Hindlimb muscle (tissue), 1 donor: ENCODE data around the gene MOV10L1. TPM values are rescaled to one million over a fixed set of nuclear protein-coding genes. Genes with fewer than 3 reads are reported as not detected.

ENCODE experiments used
- DNase-seq: peaks from one replicate; pipeline ENCODE4 v3.0.0-alpha.2; 2013
- polyA plus RNA-seq: library from polyadenylated mRNA; unstranded; fragments of 120-200 nt; gene quantifications from one replicate; pipeline ENCODE4 v1.2.1, GENCODE V29; 2013; ENCODE audit not compliant: insufficient read length

Gene MOV10L1
- polyA plus RNA-seq, 1 donor, result 0.58 TPM

DNA sequence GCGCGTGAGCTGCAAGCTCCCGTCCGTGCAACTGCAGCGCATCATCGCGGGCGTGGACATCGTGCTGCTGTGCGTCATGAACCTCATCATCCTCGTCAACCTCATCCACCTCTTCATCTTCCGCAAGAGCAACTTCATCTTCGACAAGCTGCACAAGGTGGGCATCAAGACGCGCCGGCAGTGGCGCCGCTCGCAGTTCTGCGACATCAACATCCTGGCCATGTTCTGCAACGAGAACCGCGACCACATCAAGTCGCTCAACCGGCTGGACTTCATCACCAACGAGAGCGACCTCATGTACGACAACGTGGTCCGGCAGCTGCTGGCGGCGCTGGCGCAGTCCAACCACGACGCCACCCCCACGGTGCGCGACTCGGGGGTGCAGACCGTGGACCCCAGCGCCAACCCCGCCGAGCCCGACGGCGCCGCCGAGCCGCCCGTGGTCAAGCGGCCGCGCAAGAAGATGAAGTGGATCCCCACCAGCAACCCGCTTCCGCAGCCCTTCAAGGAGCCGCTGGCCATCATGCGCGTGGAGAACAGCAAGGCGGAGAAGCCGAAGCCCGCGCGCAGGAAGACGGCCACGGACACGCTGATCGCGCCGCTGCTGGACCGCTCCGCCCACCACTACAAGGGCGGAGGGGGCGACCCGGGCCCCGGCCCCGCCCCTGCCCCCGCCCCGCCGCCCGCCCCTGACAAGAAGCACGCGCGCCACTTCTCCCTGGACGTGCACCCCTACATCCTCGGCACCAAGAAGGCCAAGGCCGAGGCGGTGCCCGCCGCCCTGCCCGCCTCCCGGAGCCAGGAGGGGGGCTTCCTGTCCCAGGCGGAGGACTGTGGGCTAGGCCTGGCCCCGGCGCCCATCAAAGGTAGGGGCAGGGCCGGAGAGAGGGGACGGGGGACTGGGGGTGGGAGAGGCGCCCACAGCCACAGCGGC, 88.0 kb downstream of the MOV10L1 start:
- no peak for DNase-seq

DNA sequence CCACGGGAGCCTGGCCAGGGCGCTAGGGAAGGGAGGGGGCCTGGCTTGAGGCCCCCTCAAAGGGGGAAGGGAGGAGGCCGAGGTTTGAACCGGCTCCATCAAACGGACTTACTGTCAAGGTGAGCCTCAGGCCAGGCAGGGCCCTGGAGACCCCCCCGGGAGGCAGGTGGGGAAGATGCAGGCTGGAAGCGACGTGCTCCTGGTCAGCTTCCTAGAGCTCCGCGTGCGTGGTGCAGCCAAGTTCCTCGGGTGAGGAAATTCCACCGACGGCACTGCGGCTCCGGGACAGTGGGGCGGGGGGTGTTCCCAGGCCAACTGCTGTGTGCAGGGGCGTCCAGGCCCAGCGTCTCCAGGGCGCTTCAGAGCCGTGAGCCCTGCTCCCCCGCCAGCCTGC, 88.7 kb downstream of the MOV10L1 start:
- no peak for DNase-seq

GRCh38 chr22:50178871-50179869, 89.4 kb downstream of the MOV10L1 start:
- no peak for DNase-seq

- no peak for DNase-seq
Measured at GRCh38 chr22:50179937-50180726, 90.3 kb downstream of the MOV10L1 start.

GRCh38 chr22:50180727-50181521, 91.1 kb downstream of the MOV10L1 start:
- DNase-seq, result no peak

DNA sequence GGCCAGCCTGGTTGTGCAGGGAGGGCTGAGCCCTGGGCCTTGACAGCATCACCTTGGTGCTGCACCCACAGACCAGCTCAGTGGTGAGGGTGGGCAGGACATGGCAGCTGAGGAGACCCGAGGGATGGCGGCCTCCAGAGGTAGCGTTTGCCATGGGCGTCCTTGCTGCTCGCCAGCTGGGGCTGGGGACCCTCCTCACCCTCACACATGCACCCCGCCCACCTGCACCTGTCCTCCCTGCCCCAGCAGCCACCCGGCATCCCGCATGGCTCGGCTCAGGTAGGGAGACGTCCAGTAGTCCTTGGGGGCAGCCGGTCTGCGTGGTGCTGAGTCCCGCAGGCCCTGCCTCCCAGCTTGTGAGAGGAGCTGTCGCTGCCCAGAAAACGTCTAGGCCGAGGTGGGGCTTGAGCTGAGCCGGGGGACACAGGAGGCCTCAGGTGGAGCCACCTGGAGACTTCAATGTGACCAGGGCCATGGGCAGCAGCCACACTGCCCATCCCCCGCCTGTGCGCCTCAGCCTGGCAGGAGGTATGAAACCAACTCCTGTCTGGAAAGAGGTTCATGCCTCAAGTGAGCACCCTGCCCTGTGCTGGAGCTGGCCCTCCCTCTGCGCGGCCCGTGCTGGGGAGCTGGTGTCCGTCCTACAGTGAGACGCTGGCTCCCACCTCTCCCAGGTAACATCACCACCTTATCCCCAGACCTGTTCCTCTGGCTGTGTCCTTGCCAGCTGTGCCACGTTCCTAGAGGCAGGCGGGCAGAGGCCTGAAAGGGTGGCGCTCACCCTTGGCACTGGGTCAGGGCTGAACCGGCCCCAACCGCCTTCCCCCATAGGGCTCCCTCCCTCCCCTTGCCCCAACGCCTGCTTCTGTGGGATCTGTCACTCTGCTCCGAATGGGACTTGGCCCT, 92.6 kb downstream of the MOV10L1 start:
- no peak for DNase-seq

- DNase-seq, result no peak
Measured at GRCh38 chr22:50183141-50183971, 93.5 kb downstream of the MOV10L1 start.

GRCh38 chr22:50184004-50184901, 94.4 kb downstream of the MOV10L1 start:
- peak; percentile 66 for DNase-seq

GRCh38 chr22:50184902-50185374, 95.1 kb downstream of the MOV10L1 start:
- peak; percentile 26 for DNase-seq

DNA sequence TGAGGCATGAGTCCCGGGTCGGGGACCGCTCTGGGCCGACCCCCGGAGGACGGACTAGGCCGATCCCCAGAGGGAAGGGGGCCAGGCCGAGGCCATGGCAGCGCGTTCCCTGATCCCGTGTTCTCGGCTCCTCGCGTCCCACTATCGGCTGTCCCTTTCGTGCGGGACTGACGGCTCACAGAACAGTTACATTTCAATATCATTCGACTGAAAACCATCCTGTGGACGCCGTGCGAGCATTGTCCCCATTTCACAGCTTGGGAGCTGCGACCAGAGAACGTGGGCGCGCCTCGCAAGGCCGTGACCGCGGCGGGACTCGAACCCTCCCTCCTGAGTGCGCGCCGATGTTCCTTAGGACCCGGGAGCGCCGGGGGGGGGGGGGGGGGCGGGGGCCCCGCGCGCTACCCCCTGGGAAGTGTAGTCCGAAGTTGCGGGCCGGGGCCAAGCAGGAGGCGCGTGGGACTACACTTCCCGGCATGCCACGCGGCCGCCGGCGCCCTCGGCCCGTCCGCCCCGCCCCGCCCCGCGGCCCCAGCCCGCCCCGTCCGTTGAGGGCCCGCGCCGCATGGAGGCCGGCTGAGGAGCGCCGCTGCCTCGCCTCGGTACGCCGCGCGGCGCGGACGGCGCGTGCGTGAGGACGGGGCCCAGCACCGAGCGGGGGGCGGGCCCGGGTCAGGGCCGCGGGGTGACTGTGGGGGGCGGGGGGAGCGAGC, 95.7 kb downstream of the MOV10L1 start, which contains the start of gene TRABD:
TSS of gene TRABD (plus strand) at position 539 of the 713 bp plus-strand sequence. CDS start 7,148 bp downstream, outside the sequence.
- peak; percentile 91 for DNase-seq

GRCh38 chr22:50186181-50186714, 96.4 kb downstream of the MOV10L1 start:
- no peak for DNase-seq

DNA sequence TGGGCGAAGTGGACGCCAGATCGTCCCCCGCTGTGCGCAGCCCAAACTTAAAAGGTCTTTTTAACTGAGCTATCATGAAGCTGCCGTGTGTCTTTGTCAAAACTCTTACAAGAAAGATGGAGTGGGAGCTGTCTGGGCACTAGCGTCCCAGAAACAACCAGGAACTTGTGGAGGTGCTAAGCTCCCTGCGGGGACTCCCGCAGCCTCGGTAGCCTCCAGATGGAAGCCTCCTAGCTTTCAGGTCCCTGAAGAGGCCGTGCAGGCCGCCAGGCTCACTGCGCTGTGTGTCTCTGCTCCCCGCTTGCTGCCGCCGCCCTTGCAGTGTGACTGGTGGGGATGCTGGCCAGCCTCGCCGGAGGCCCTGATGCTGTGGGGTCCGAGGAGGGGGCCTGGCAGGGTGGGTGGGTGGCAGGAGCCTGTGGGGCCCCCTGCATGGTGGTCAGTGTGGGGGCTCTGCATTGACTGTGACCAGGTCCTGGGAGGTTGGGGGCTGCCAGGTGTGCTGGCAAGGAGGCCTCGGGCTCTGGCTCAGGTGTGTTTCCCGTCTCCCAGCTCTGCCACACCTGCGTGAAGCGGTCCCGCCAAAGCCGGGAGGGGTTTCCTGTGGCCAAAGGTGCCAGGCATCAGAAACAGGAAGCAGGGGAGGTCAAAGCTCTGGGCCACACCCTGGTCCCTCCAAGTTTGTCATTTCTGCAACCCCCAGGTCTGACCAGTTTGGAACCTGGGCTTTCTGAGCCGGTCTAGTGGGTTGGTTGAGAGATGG, 97.1 kb downstream of the MOV10L1 start:
- no peak for DNase-seq

GRCh38 chr22:50188356-50188755, 98.5 kb downstream of the MOV10L1 start:
- no peak for DNase-seq

GRCh38 chr22:50189184-50189848, 99.5 kb downstream of the MOV10L1 start:
- DNase-seq, result no peak

DNA sequence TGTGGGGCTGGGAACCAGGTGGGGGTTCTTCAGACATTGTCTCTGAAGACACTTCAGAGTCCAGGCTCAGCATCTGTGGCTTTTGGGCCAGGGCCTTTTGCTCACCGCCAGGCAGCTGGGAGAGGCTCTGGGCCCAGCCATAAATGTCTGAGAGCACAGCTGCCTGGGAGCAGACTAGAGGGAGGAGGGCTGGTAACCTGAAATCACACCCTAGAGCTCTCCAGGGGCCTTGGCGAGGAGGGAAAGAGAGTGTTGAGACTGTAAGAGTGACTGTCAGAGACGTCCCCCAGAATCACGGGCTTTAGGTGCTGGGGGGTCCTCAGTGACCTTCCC, 100.0 kb downstream of the MOV10L1 start:
- DNase-seq, result peak; percentile 65
